Mesodermal cell (in vitro differentiated cells): ENCODE measurements around the gene MCAT.
"Not testable (repeated sequence)": the region's sequence is repeated elsewhere in the genome, so short reads cannot be mapped to it uniquely, and the experiment has no call there.

Experiments used
- H3K27ac ChIP-seq: 2 replicates; pipeline ENCODE4 v1.7.0; 2013; ENCODE audit warnings: mild to moderate bottlenecking, low read depth, low read length, moderate library complexity; ENCODE audit not compliant: severe bottlenecking
- H3K36me3 ChIP-seq: 2 replicates; pipeline ENCODE4 v1.7.1; 2013; ENCODE audit warnings: mild to moderate bottlenecking, low read length, moderate library complexity; ENCODE audit not compliant: control insufficient read depth, insufficient read depth
- H3K4me1 ChIP-seq: one replicate; pipeline ENCODE4 v1.7.1; 2013; ENCODE audit warnings: mild to moderate bottlenecking, low read length; ENCODE audit not compliant: insufficient read depth, control insufficient read depth, poor library complexity, severe bottlenecking
- H3K4me3 ChIP-seq: 2 replicates; pipeline ENCODE4 v1.7.0; 2013; ENCODE audit warnings: low read length, control low read depth, mild to moderate bottlenecking; ENCODE audit not compliant: insufficient read depth, poor library complexity, severe bottlenecking; ENCODE audit errors: extremely low read depth
- H3K9me3 ChIP-seq: 2 replicates; pipeline ENCODE4 v1.7.1; 2013; ENCODE audit warnings: mild to moderate bottlenecking, low read length, moderate library complexity; ENCODE audit not compliant: control insufficient read depth
- WGBS, 2 experiments: methylation state at CpG; one replicate each; pipeline ENCODE4 v1.1.5; 2013; ENCODE audit warnings: missing lambda C conversion rate in 2 of 2; ENCODE audit not compliant: insufficient coverage in 2 of 2; 5-methylcytosine and 5-hydroxymethylcytosine counted together

MCAT gene

GRCh38 chr22:43152357-43153071 lies 9.3 kb upstream of the MCAT start:
- Histone ChIP-seq H3K4me1 (peaks cover 11% of the 10 kb centered on the region), H3K27ac (peak overlapping the region; percentile 77), H3K4me3 (peak overlapping the region; percentile 50), H3K36me3 (no peaks in the 10 kb centered on the region), H3K9me3 (no peaks in the 10 kb centered on the region)
- WGBS, 2 experiments = 79 to 83% methylated on average over 20 to 22 of the region's 22 CpGs

GRCh38 chr22:43152003-43152356 lies 8.8 kb upstream of the MCAT start:
- H3K27ac ChIP-seq = no peak overlapping the region
- H3K36me3 ChIP-seq = no peaks in the 10 kb centered on the region
- H3K4me3 ChIP-seq = peak overlapping the region; percentile 50
- no peaks in the 10 kb centered on the region for H3K9me3 ChIP-seq
- 86 to 89% methylated on average over 16 to 18 of the region's 18 CpGs for WGBS, 2 experiments
- peaks cover 11% of the 10 kb centered on the region for H3K4me1 ChIP-seq

GRCh38 chr22:43151251-43152002 lies 8.2 kb upstream of the MCAT start, which contains the start of gene TSPO:
Gene TSPO (plus strand): TSS chr22:43151559. CDS start chr22:43159239, 7,680 bp downstream.
- WGBS, 2 experiments = 25 to 30% methylated on average over 57 to 58 of the region's 75 CpGs
- H3K27ac ChIP-seq = no peak within 1 kb of the TSS
- H3K36me3 ChIP-seq = no peaks in the 10 kb centered on the region
- no peaks in the 10 kb centered on the region for H3K9me3 ChIP-seq
- H3K4me3 ChIP-seq = peak within 1 kb of the TSS; percentile 50
- peaks cover 11% of the 10 kb centered on the region for H3K4me1 ChIP-seq

GRCh38 chr22:43150731-43151206 lies 7.6 kb upstream of the MCAT start:
- Histone ChIP-seq H3K9me3 (no peaks in the 10 kb centered on the region), H3K4me3 (peak overlapping the region; percentile 50), H3K27ac (no peak overlapping the region), H3K4me1 (peaks cover 11% of the 10 kb centered on the region), H3K36me3 (no peaks in the 10 kb centered on the region)
- 90 to 93% methylated on average over 15 of the region's 15 CpGs for WGBS, 2 experiments

GRCh38 chr22:43148581-43148980 lies 5.4 kb upstream of the MCAT start:
- Histone ChIP-seq H3K4me3 (no peak overlapping the region), H3K27ac (no peak overlapping the region), H3K4me1 (peaks cover 11% of the 10 kb centered on the region), H3K9me3 (no peaks in the 10 kb centered on the region), H3K36me3 (no peaks in the 10 kb centered on the region)
- WGBS, 2 experiments = 69 to 81% methylated on average over 6 of the region's 6 CpGs

GRCh38 chr22:43147821-43148220 lies 4.6 kb upstream of the MCAT start:
- H3K4me1 ChIP-seq = peaks cover 11% of the 10 kb centered on the region
- WGBS, 2 experiments = 91 to 93% methylated on average over 6 to 8 of the region's 8 CpGs

GRCh38 chr22:43146332-43146731 lies 3.1 kb upstream of the MCAT start:
- H3K4me1 ChIP-seq, H3K4me3 ChIP-seq, H3K27ac ChIP-seq, H3K9me3 ChIP-seq, H3K36me3 ChIP-seq: not testable (repeated sequence)
- 88 to 95% methylated on average over 11 to 12 of the region's 15 CpGs for WGBS, 2 experiments

More at GRCh38 chr22:43147821-43148220, 4.6 kb upstream of the MCAT start:
- Histone ChIP-seq H3K4me3 (no peak overlapping the region), H3K9me3 (no peaks in the 10 kb centered on the region), H3K36me3 (no peaks in the 10 kb centered on the region), H3K27ac (no peak overlapping the region)

- not testable (repeated sequence) for H3K4me1 ChIP-seq, H3K36me3 ChIP-seq, H3K9me3 ChIP-seq, H3K27ac ChIP-seq, H3K4me3 ChIP-seq
- 90 to 93% methylated on average over 6 to 8 of the region's 8 CpGs for WGBS, 2 experiments
Observed at GRCh38 chr22:43145371-43145770, 2.2 kb upstream of the MCAT start.

GRCh38 chr22:43144949-43145348 lies 1.8 kb upstream of the MCAT start:
- no peak overlapping the region for H3K27ac ChIP-seq
- peaks cover 13% of the 10 kb centered on the region for H3K36me3 ChIP-seq
- H3K4me1 ChIP-seq = no peaks in the 10 kb centered on the region
- H3K9me3 ChIP-seq = no peaks in the 10 kb centered on the region
- WGBS, 2 experiments = 100% methylated on average over 1 of the region's 3 CpGs; no CpG with 5 or more reads in 1 of the 2 experiments
- H3K4me3 ChIP-seq = no peak overlapping the region

GRCh38 chr22:43136801-43137200 lies 6.4 kb downstream of the MCAT start:
- WGBS, 2 experiments = 90 to 91% methylated on average over 5 to 10 of the region's 10 CpGs
- peaks cover 71% of the 10 kb centered on the region for H3K36me3 ChIP-seq

GRCh38 chr22:43136255-43136654 lies 6.9 kb downstream of the MCAT start:
- 64 to 72% methylated on average over 6 to 7 of the region's 9 CpGs for WGBS, 2 experiments
- Histone ChIP-seq H3K36me3 (peaks cover 71% of the 10 kb centered on the region), H3K9me3 (no peaks in the 10 kb centered on the region), H3K4me3 (no peak overlapping the region), H3K4me1 (no peaks in the 10 kb centered on the region), H3K27ac (peak overlapping the region; percentile 62)

More at GRCh38 chr22:43136801-43137200, 6.4 kb downstream of the MCAT start:
- Histone ChIP-seq H3K27ac (peak overlapping the region; percentile 62), H3K9me3 (no peaks in the 10 kb centered on the region), H3K4me1 (no peaks in the 10 kb centered on the region), H3K4me3 (no peak overlapping the region)
